Activated B cell treated with CpG ODN at 0.5 μM for 24 hours (primary cell): ENCODE results near the gene ZNF646. TPM values are rescaled to one million over a fixed set of nuclear protein-coding genes. Genes with fewer than 3 reads are reported as not detected.

Experiments used
- ATAC-seq: fragments of 200-7000 bp; cut with Tn5 transposase; one replicate; pipeline ENCODE4 v1.10.0; 2021; ENCODE audit warnings: low read depth, mild to moderate bottlenecking, moderate library complexity
- CTCF ChIA-PET: fragments of 350-600 bp; sonication (Branson Sonifier 250); formaldehyde crosslinking; loops from one replicate; lab custom pipeline; 2021; ENCODE audit warnings: antibody characterized with exemption; lab: Charles Lee
- POLR2A ChIA-PET: fragments of 350-600 bp; sonication (Branson Sonifier 250); formaldehyde crosslinking; loops from one replicate; lab custom pipeline; 2021; ENCODE audit warnings: antibody characterized with exemption; lab: Charles Lee
- DNase-seq: peaks from one replicate; pipeline ENCODE4 v3.0.0; 2022
- H3K27ac Mint-ChIP-seq: one replicate; pipeline ENCODE4 v1.8.0; 2020; ENCODE audit warnings: mixed read lengths
- H3K27me3 Mint-ChIP-seq: one replicate; pipeline ENCODE4 v1.8.0; 2021; ENCODE audit warnings: mixed read lengths
- H3K36me3 Mint-ChIP-seq: one replicate; pipeline ENCODE4 v1.8.0; 2021; ENCODE audit warnings: low read depth, mixed read lengths
- H3K4me1 Mint-ChIP-seq: one replicate; pipeline ENCODE4 v1.8.0; 2021; ENCODE audit warnings: mixed read lengths
- H3K4me3 Mint-ChIP-seq: one replicate; pipeline ENCODE4 v1.8.0; 2020; ENCODE audit warnings: mild to moderate bottlenecking, mixed read lengths
- H3K9me3 Mint-ChIP-seq: one replicate; pipeline ENCODE4 v1.8.0; 2020; ENCODE audit warnings: mixed read lengths
- intact Hi-C: fragments of 100-400 bp; cut with micrococcal nuclease; formaldehyde crosslinking; loops from one replicate; pipeline ENCODE4 v1.15.1; 2024
- total RNA-seq: library from RNA; stranded (reverse); gene quantifications from 2 replicates; pipeline ENCODE4 v1.2.3, GENCODE V29; 2022
- TF ChIP-seq, protein P1 (sequence below): fragments of 200-600 bp; IDR thresholded peaks from one replicate; pipeline ENCODE4 v1.8.0; 2022; ENCODE audit warnings: antibody characterized with exemption, mild to moderate bottlenecking

ZNF646 gene
- total RNA-seq, 1 donor from 2014 or later, result 32.5 TPM

DNA sequence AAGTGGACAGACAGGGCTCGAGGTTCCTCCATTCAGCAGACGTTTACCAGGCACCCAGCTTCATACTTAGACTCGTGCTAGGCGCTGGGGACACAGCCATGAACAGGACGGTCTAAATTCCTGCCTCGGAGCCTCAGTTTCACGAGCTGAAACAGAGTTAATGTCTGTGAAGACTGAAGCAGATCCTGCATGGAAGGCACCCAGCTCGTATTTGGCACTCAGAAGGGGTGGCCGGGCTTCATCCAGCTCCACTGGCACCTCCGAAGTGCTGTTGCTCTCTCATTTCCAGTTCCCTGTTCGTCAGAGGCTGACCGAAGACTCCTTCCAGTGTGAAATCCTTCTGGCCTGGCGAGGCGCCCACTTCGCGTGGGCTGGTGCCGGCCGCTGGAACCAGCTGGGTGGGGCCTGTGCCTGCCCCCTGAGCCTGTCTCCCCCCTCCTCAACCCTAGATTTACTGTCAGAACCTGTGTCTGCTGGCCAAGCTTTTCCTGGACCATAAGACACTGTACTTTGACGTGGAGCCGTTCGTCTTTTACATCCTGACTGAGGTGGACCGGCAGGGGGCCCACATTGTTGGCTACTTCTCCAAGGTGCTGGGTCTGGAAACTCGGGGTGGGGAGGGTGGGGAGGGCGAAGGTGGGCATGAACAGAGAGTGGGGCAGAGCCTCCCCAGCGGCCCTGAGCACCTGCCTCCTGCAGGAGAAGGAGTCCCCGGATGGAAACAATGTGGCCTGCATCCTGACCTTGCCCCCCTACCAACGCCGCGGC lies 55.5 kb downstream of the ZNF646 start:
- Mint-ChIP-seq H3K9me3 (no peaks in the 10 kb centered on the region), H3K27me3 (no peaks in the 10 kb centered on the region), H3K27ac (no peak overlapping the region), H3K4me3 (no peak overlapping the region), H3K36me3 (peaks cover 77% of the 10 kb centered on the region), H3K4me1 (no peaks in the 10 kb centered on the region)
- ChIA-PET CTCF (no interaction called here), POLR2A (interaction anchor here (1.7 to 2.3 kb wide), 2 partner anchors 12 to 13 kb away, joined by 10 to 16 read pairs; partner anchors contain the start of gene KAT8)
- TF ChIP-seq, protein P1, sequence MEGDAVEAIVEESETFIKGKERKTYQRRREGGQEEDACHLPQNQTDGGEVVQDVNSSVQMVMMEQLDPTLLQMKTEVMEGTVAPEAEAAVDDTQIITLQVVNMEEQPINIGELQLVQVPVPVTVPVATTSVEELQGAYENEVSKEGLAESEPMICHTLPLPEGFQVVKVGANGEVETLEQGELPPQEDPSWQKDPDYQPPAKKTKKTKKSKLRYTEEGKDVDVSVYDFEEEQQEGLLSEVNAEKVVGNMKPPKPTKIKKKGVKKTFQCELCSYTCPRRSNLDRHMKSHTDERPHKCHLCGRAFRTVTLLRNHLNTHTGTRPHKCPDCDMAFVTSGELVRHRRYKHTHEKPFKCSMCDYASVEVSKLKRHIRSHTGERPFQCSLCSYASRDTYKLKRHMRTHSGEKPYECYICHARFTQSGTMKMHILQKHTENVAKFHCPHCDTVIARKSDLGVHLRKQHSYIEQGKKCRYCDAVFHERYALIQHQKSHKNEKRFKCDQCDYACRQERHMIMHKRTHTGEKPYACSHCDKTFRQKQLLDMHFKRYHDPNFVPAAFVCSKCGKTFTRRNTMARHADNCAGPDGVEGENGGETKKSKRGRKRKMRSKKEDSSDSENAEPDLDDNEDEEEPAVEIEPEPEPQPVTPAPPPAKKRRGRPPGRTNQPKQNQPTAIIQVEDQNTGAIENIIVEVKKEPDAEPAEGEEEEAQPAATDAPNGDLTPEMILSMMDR, result no peak
- intact Hi-C loops, result no loop called here
- ATAC-seq, result no peak
- no peak for DNase-seq

DNA sequence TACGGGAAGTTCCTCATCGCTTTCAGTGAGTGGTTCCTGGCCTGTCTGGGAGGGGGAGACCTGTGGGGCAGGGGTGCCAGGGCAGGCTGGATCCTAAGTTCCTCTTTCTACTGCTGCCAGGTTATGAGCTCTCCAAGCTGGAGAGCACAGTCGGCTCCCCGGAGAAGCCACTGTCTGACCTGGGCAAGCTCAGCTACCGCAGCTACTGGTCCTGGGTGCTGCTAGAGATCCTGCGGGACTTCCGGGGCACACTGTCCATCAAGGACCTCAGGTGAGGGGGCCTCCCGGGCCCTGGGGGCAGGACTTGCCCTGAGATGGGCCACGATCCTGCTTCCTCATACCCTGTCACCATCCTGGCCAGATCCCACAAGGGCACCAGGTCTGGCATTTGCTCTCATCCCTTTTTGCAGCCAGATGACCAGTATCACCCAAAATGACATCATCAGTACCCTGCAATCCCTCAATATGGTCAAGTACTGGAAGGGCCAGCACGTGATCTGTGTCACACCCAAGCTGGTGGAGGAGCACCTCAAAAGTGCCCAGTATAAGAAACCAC lies 56.2 kb downstream of the ZNF646 start:
- no peak overlapping the region for H3K27ac Mint-ChIP-seq
- H3K9me3 Mint-ChIP-seq, result no peaks in the 10 kb centered on the region
- H3K36me3 Mint-ChIP-seq, result peaks cover 73% of the 10 kb centered on the region

DNA sequence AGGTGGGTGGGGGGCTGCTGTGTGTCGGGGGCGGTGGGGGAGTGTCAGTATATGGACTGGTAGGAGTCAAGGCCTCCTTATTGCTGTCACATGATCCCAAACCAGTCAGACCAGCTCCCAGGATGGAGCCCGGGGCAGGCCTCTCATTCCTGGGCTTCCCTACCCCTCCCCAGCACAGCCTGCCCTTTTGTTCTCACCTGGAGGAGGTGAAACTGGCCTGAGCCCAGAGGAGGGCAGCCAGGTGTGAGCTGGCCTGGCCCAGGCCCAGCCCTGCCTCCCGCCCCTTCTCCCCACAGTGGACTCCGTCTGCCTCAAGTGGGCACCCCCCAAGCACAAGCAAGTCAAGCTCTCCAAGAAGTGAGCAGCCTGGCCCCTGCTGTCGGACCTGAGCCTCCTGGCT lies 56.7 kb downstream of the ZNF646 start:
- Mint-ChIP-seq H3K4me1 (no peaks in the 10 kb centered on the region), H3K27me3 (no peaks in the 10 kb centered on the region), H3K9me3 (no peaks in the 10 kb centered on the region), H3K4me3 (no peak overlapping the region), H3K36me3 (peaks cover 69% of the 10 kb centered on the region), H3K27ac (no peak overlapping the region)
- no peak for DNase-seq
- intact Hi-C loops, result no loop called here
- ChIA-PET CTCF (no interaction called here), POLR2A (interaction anchor here (1.7 to 2.3 kb wide), 2 partner anchors 11 to 13 kb away, joined by 10 to 16 read pairs; partner anchors contain the start of gene KAT8)
- ATAC-seq, result no peak
- TF ChIP-seq, protein P1, result no peak

More for the DNA sequence above, 56.2 kb downstream of the ZNF646 start:
- Mint-ChIP-seq H3K4me1 (no peaks in the 10 kb centered on the region), H3K27me3 (no peaks in the 10 kb centered on the region), H3K4me3 (no peak overlapping the region)
- TF ChIP-seq, protein P1, result no peak
- ATAC-seq (no peak), DNase-seq (no peak)
- CTCF ChIA-PET, result no interaction called here
- POLR2A ChIA-PET, result interaction anchor here (1.7 to 2.3 kb wide), 2 partner anchors 12 to 13 kb away, joined by 10 to 16 read pairs; partner anchors contain the start of gene KAT8
- intact Hi-C loops, result no loop called here

DNA sequence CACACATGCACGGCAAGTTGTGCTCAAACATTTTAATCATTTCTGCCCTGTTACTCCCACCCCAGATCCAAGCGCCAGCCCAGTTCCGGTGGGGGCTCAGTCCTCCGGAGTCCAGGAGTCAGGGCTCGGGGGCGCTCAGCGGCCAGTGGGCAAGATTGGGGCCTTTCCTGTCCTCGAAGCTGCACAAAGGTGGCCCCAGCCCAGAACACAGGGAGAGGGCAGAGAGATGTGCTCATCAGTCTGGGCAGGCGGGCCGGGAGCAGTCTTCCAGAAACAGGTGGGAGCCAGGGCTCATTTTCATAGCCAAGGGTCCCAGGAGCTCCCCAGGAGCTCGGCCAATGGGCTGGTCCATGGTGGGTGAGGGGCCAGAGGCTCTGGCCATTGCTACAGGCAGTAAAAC lies 57.2 kb downstream of the ZNF646 start:
- Mint-ChIP-seq H3K27ac (no peak overlapping the region), H3K27me3 (no peaks in the 10 kb centered on the region), H3K36me3 (peaks cover 64% of the 10 kb centered on the region), H3K4me1 (no peaks in the 10 kb centered on the region), H3K9me3 (no peaks in the 10 kb centered on the region), H3K4me3 (no peak overlapping the region)
- intact Hi-C loops, result no loop called here
- ChIA-PET CTCF (no interaction called here), POLR2A (interaction anchor here (0.8 kb wide), 1 partner anchor 14 kb away, joined by 3 read pairs; the partner anchor contains the start of gene KAT8)
- ATAC-seq, result no peak
- TF ChIP-seq, protein P1, result no peak
- DNase-seq, result no peak

DNA sequence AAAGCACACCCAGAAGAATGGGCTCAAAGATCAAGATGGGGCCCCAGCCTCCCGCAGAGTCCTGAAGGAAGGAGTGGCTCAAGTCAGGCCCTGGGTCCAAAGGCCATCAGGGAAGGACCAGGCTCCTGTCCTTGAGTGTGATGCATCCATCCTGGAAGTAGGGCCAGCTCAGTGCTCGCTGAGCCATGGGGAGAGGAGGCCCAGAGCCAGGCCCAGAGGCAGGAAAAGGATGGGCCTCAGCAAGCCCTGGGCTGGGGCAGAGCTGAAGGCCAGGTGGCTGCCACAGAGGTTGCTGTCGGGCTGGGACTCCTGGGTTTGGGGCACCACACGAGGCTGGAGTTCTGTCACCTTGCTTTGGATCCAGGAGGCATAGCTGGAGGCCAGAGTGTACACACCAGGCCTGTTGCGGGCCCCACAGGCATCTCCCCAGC lies 57.6 kb downstream of the ZNF646 start:
- Mint-ChIP-seq H3K27ac (no peak overlapping the region), H3K9me3 (no peaks in the 10 kb centered on the region), H3K4me1 (no peaks in the 10 kb centered on the region), H3K27me3 (no peaks in the 10 kb centered on the region), H3K4me3 (no peak overlapping the region), H3K36me3 (peaks cover 63% of the 10 kb centered on the region)
- DNase-seq (no peak), ATAC-seq (no peak)
- TF ChIP-seq, protein P1, result no peak
- intact Hi-C loops, result no loop called here
- CTCF ChIA-PET, result no interaction called here
- POLR2A ChIA-PET, result interaction anchor here (0.8 kb wide), 1 partner anchor 14 kb away, joined by 3 read pairs; the partner anchor contains the start of gene KAT8
